Endothelial cell of hepatic sinusoid (primary cell): ENCODE data around the gene TSPAN14.

ENCODE experiments used
- in situ Hi-C: cut with HindIII; loops from 2 replicates; pipeline ENCODE4 v1.10.0; 2017; ENCODE audit warnings: low sequenced_read_pairs

Gene TSPAN14

DNA sequence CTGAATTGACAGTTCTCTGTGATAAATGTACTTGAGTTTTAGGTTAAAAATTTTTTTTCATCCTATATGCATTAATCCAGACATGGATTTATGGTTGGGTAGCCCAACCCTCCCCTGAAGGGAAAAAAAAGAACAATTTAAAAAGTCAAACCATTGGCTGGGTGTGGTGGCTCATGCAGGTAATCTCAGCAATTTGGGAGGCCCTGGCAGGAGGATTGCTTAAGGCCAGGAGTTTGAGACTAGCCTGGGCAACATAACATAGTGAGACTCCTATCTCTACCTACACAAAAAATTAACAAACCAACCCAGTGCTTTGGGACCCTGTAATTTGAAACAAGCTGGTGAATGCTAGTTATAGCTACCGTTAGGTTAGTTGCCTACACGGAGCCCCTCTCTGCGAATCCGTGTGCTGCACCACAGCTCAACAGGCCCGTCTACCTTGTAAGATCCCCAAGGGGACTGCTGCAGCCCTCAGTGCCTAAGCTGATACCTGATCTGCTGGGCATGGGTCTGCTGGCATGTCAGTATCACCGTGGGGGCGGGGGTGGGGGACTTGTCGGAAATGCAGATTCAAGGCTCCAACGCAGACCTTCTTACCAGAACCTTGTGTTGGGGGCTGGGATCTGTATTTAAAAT lies 32.8 kb downstream of the TSPAN14 start:
- in situ Hi-C loops, result no loop called here

DNA sequence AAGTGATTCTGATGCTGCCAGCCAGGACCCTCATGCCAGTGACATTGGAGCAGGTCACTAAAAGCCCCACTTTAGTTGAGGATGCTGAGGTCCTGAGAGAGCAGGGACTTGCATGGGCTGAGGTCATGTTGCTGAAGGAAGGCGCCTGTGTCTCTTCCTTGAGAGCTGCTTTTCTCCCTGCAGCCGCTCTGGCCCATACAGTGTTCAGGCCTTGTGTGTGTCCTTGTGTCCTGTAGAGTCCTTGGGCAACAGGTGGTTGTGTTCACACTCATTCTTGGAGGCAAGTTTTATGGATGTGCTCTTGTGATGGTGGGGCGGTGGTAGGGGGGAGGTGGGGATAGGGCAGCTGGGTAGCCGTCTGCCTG lies 33.3 kb downstream of the TSPAN14 start:
- in situ Hi-C loops, result no loop called here

DNA sequence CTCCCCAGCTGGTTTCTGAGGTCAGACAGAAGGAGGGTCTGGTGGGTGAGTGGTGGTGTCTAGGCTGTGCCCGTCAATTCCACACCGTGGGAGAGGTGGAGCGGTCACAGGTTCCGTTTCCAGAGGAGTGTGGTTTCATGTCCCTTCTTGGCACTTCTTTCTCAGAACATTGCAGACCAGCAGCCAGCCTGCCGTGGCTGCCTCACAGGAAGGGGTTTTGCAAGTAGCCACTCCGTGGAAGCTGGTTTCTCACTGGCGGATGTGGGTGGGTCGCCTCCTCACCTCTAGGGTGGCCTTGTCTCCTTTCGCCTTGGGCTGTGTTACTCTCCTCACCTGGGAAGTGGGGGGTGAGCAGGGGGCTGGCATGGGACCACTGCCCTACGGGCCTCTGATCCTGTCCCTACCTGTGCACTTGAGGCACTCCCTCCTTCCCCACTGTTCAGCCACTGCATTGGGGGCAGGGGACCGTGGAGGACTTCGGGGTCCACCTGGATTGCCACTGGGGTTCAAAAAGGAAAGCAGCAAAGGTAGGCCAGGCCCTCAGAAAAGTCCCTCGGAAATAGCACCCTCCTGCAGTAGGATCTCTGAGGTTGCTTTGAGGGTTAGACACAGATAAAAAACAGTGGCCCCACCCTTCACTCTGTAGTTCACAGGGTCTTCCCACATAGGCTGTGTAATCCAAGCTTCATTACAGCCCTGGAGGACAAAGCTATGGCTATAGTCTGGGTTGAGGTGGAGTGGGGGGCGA lies 33.9 kb downstream of the TSPAN14 start:
- in situ Hi-C loops, result no loop called here

DNA sequence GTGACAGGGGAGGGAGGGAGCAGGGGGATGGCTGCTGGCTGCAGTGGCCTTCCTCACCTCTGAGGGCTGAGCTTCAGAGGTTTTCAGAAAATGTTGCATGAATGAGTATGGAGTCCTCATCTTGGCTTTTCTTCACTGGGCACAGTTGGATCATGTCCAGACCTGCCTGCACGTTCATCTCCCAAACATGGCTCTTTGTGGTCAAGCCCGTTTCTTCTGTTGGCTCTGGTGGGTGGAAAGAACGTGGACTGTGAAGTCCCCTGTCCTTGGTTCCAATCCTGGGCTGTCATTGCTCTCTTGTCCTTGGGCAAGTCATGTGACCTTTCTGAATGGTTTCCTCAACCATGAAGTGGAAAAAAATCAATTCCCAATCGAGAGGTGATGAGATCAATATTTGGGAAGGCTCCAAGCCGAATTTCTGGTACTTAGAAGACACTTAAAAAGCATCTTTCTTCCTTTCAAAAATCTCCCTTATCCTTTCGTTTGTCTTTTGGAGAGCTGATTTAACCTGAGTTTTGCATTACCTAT lies 34.5 kb downstream of the TSPAN14 start:
- in situ Hi-C loops, result no loop called here

DNA sequence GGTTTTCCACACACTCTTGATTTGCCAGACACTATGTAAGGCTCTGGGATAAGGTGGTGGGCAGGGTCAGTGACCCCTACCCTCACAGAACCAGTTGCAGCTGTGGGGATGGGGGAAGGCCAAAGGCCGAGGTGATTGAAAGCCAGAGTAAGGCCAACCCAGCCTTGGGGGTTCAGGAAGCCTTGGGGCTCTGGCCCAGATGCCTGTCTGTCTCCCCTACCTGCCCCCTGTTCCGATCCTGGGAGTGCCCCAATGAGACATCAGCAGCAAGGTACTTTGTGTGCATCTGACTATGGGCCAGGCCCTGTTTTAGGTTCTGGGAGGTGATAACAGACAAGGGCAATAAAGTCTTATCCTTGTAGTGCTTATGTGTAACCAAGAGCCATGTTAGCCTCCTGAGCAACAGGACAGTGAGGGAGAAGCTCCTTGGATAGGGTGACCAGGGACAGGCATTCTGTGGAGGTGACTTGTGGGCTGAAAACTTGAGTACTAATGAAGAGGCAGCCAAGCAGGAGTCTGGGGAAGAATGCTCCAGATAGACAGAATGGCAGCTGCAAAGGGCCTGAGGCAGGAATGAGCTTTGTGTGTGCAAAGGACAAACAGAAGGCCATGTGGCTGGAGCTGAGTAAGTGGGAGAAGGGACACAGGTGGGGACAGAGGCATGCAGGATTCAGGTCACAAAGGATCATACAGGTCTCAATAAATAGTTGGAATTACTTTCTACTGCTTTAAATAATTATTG lies 35.4 kb downstream of the TSPAN14 start:
- in situ Hi-C loops, result no loop called here

DNA sequence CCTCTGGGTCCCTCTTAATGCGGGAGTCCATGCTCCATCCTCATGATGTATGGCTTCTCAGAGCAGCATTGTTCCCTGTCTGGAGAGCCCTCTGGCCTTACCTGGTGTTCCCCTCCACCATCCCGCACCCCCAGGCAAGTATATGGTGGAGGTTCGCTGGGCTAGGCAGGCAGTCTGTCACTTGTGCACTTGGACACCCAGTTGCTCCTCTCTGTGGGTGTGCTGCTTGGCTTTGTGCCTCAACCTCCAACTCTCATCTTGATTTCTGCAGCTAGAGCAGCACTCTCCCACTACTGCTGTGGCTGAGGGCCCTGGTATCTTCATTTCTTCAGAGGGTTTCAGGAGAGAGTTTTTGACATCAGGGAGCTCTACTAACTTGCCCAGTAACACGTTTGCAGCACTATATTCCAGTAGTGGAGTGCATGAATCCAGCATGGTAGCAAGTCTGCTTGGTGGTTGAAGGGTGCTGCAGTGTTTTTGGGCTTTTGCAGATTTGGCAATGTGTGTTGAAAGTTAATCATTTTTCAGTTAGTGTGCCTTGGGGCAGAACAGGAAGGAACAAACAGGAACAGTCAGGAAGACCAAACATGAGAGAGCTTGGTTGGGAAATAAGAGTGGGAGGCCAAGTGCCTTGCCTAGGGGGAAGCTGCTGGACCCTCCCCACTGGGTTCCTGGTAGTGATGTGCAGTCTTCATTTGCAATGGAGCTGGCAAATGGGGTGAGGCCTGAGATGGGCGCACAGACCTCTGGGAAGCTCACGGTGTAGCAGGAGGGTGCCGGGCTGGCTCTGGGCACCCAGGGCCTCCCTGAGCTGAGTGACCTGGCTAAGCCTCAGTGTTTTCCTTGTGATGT lies 37.4 kb downstream of the TSPAN14 start:
- in situ Hi-C loops, result no loop called here

DNA sequence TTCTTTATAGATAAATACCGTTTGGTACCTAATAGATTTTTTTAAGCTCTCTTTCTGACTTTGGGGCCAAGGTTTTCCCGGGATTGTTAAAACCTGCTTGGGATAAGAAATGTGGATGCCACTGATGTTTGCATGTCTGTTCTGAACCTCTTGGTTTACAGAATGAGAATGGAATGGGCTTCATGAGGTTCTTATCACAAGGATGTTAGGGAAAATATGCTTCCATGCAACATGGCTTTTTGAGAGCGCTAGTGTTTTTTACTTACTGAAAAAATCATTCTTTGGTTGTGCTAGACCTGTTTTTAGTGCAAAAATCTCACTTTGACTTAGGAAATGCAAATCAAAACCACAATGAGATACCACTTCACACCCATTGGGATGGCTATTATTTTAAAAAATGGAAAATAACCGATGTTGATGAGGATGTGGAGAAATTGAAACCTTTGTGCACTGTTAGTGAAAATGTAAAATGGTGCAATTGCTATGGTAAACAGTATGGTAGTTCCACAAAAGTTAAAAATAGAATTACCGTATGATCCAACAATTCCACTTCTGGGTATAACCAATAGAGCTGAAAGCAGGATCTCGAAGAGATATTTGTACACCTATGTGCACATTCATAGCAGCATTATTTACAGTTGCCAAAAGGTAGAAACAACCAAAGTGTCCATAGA lies 38.9 kb downstream of the TSPAN14 start:
- in situ Hi-C loops, result no loop called here

DNA sequence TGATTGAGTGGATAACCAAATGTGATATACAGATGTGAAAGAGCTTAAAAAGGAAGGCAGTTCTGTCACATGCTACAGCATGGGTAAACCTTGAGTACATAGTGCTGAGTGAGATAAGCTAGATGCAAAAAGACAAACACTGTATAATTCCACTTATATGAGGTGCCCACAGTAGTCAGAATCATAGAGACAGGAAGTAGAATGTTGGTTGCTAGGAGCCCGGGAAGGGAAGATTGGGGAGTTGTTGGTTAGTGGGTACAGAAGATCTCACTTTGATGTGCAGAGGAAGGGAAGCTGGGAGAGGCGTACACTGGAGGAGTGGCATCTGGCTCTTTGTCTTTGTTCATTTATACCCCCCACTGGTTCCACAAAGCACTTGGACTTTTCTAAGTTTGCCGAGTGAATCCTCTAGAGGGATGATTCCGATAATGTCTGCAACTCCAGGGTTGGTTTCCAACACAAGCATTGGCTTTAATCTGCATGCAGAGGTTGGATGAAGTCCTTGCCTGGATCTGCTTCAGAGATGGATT lies 39.5 kb downstream of the TSPAN14 start:
- in situ Hi-C loops, result no loop called here

DNA sequence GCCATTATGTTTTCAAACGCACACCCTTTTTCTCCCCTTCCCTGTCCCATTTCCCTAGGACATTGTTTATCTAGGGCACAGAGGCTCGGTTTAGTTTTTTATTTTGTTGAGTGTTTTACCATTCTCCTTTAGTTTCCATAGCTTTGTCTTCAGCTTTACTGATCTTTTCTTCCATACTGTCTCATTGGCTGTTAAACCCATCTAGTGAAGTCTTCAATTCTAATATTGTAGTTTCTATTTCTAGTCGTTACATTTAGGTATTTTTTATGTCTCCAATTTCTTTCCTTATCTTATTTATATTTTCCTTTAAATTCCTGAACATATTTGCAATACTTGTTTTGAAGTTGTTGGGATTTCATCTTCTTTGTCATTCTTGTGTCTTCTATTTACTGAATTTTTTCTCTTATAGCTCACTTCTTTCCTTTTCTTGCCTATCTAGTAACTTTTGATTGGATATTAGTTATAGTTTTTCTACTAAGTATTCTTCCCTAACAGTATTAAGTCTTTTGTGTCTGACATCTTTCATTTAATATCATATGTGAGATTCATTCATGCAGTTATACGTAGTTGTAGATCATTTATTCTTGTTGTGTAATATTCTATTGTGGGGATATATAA lies 42.6 kb downstream of the TSPAN14 start:
- in situ Hi-C loops, result no loop called here

DNA sequence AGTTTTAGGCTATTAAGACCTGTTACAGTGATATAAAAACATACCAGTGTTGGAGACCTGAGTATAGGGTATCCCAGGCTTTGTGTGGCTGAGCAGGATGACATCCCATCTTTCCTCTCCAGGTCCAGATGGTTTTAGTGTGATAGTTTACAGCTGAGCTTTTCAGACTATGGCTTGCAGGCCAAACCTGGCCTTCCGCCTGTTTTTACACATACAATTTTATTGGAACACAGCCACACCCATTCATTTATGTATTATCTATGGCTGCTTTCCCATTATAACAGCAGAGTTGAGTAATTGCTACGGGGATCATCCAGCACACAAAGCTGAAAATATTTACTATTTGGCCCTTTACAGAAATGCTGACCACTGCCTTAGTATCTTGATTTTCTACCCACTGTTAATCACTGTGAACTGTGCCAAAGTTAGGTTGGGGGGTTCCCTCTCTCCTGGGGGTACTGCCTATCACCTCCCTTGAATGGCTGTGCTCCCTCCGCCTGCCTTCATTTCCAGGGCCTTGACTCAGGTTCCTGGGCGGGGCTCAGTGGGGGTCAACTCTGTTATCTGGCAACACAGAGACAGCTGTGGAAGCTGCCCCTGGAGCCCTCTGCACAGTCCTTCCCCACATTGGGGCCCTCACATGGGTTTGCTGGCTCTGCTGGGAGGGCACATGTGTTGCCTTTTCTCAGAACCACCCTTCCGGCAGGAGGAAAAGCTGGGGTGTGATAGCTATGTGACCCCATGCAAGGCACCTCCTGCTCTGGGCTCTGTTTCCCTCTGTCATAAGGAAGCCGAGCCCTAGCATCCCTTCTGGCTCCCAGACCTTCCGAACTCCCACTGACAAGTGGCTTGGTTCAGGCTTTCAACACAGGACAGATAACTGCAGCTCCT lies 43.3 kb downstream of the TSPAN14 start:
- in situ Hi-C loops, result no loop called here

DNA sequence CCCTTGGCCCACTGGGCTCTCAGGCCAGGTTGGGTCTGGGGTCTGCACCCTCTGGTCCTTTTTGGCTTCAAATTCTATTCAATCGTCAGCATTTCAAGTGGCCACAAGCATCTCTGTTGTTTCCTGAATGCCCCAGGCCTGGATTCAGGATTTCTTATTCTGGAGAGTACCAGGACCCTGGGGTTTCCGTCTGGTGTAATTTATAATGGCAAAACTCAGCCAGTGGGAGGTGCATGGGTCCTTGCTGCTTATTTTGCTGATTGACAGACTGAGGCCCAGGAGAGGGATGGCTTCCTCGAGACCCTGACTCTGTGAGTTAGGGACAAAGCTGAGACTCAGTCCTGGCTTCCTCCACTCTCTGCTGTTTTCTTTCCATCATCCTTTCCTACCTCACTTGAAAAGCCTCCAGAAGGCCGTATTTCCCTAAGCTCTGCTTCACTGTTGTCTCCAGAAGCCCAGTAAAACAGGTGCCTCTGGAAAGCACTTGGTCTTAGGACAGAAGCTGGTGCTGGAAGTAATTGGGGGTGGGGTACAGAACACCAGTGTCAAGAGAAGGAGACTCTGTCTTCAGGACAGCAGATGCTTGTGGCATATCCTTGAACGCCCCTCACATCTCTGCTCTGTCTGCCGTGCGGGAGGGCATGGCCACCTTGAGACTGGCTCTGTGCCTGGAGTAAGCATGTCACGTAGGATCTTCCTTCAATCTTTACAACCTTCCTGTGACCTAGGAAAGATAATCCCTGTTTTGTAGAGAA lies 44.1 kb downstream of the TSPAN14 start:
- in situ Hi-C loops, result no loop called here

DNA sequence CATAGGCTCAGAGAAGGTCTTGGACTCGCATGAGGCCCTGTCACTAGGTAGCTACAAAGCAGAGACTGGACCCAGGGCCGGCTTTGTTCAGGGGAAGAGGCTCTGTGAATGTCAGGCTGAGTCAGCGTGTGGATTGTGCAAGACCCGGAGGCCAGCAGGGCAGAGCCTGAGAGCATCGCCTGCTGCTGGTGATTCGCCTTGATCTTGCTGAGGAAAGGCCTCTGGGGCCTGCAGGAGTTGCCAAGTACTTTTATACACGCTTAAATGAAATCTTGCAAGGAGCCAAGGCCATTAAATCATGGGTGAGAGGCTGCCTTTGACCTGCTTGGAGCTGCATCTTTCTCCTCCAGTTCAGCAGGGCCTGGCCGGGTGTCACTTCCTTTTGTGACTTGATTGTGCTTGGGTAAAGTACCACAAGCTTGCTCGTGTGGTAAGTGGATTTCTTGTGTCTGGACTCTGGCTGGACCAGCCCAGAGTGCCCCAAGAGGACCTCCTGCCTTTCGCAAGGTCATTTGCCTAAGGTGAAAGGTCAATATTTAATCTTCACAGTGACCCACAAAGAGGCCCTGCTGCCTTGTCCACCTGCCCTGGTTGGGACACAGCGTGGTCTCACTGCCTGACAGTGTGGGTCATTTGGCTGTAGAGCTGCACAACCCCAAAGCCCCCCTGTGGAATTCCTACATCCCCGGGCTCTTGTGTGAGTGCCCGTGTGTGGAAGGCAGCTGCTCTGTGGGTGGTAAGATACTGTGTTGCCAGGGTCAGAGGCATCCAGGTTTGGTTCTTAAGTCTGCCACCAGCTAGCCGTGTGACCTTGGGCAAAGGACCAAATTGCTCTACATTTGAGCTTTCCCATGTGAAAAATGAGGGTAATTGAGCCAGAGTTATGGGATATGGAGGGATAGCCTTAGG lies 45.0 kb downstream of the TSPAN14 start:
- in situ Hi-C loops, result no loop called here

DNA sequence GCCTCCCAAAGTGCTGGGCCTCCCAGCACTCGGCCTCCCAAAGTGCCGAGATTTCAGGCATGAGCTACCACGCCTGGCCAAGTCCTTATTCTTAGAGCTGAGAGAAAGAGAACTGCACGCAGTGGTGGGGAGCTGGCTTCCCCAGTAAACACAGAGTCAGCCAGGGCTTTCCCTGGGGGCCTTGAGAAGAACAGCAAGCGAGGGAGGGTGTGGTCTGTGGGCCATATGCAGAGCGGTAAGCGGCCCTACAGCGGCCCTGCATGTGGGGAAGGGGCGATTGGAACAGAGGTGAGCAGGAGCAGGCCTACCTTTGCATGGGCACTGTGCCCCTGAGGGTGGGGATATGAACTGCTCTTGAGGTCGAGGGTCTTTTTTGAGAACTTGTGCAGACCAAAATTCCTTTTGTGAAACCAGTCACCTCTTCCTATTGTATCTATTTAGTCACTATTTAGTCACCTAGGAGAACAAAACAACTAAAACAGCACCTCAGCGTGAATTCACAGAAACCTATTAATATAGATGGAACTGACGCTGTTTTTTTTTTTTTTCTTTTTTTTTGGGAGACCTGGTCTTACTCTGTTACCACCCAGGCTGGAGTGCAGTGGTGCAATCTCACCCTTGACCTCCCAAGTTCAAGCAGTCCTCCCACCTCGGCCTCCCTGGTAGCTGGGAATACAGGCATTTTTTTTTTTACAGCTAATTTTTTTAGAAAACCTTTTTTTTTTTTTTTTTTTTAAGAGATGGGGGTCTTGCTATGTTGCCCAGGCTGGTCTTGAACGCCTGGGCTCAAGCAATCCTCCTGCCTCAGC lies 46.7 kb downstream of the TSPAN14 start:
- in situ Hi-C loops, result no loop called here

DNA sequence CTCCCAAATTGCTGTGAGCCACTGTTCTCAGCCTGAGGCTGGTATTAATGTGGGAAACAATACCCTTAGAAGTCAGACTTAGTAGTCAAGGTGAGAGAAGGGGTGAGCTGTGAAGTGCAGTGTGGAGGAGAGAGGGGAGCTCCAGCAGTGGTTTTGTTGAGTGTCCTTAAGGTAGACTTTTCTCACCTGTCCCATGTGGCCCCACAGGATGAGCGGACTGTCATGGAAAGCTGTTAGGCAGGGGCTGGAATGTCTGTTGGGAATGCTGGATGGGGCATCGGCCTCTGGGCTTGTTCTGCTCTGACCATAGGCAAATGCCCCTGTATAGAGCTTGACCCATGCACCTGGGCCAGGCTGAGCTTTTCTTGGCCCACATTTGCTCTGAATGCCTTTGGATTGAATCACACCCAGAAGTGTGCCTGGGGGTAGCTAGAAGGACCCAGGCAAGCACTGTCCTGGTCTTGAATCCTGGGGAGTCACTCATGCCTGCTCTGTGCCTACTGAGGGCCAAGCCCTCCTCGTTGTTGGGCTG lies 47.3 kb downstream of the TSPAN14 start:
- in situ Hi-C loops, result no loop called here

DNA sequence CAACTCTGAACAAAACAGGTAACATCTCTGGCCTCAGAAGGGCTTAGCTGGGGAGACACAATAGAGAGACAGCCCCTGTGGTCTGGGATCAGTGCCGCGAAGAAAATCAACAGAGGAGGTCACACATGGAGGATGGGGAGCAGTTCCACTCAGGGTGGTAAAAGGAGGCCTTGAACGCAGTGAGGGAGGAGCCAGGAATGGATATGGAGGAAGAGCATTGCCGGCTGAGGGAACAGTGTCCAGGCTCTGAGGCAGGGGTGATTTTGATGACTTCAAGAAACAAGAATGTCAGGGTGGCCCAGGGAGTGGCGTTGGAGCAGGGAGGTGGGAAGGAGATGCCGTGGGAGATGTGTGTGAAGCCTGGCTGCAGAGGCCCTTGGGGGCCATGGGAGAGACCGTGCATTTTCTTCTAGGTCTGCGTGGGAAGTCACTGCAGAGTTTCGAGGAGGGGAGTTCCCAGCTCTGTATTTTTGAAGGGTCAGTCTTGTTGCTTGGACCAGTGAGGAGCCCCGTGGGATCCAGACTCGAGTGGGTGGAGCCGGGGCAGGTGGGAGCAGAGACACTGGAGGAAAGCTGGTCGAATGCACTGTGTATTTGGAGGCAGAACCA lies 47.9 kb downstream of the TSPAN14 start:
- in situ Hi-C loops, result no loop called here
